A549 (cell line): ENCODE data around the gene COPS8.

Source experiments
- CHD2 ChIP-seq: fragments of 150-350 bp; IDR thresholded peaks from 2 replicates; pipeline ENCODE4 v1.6.1; 2014; ENCODE audit warnings: low read length; ENCODE audit not compliant: partially characterized antibody
- CHD4 ChIP-seq: fragments of 200-600 bp; sonication (generic); IDR thresholded peaks from 2 replicates; pipeline ENCODE4 v1.6.1; 2016; ENCODE audit warnings: antibody characterized with exemption, mild to moderate bottlenecking, borderline replicate concordance
- CTCF ChIP-seq: fragments of >200 bp; sonication (Bioruptor Twin); formaldehyde crosslinking; IDR thresholded peaks from 3 replicates; pipeline ENCODE4 v1.5.1; 2016
- E2F6 ChIP-seq: IDR thresholded peaks from 2 replicates; pipeline ENCODE4 v1.6.1; 2012; ENCODE audit warnings: low read depth, borderline replicate concordance
- EP300 ChIP-seq, 2 experiments: fragments of >200 bp; sonication (Bioruptor Twin); formaldehyde crosslinking; IDR thresholded peaks; 2 replicates in 1 of 2; 3 replicates in 1 of 2; pipeline ENCODE4 v1.6.1; 2016 to 2017
- JUN ChIP-seq, 2 experiments: fragments of >200 bp; sonication (Bioruptor Twin); formaldehyde crosslinking; IDR thresholded peaks; 2 replicates in 1 of 2; 3 replicates in 1 of 2; pipeline ENCODE4 v1.6.1; 2016 to 2017
- MAFK ChIP-seq: fragments of 450-650 bp; IDR thresholded peaks from 2 replicates; pipeline ENCODE4 v1.6.1; 2014; ENCODE audit not compliant: partially characterized antibody
- MYC ChIP-seq: IDR thresholded peaks from 2 replicates; pipeline ENCODE4 v1.6.1; 2012; ENCODE audit warnings: mild to moderate bottlenecking, inconsistent platforms, low read length, improper control_type of control experiment, borderline replicate concordance
- REST ChIP-seq: fragments of 200-600 bp; sonication (generic); IDR thresholded peaks from 2 replicates; pipeline ENCODE4 v1.6.1; 2016; ENCODE audit warnings: antibody characterized with exemption, mild to moderate bottlenecking, moderate library complexity
- SMC3 ChIP-seq: fragments of >200 bp; sonication (Bioruptor Twin); formaldehyde crosslinking; IDR thresholded peaks from 3 replicates; pipeline ENCODE4 v1.6.1; 2018; ENCODE audit warnings: inconsistent platforms

GRCh38 chr2:237115870-237116269 lies 30.2 kb downstream of the COPS8 start:
- TF ChIP-seq CTCF (no peak), EP300 (IDR thresholded peaks at IDR 0.05) (no peak), CHD2 (no peak), MYC (no peak), E2F6 (no peak), MAFK (no peak), REST (no peak), SMC3 (no peak), JUN (IDR thresholded peaks at IDR 0.05) (no peak), CHD4 (no peak)
